ENCODE measurements around the gene LIN28A.

LIN28A gene

GRCh38 chr1:26363549-26364448, 46.8 kb upstream of the LIN28A start (continued):
- TF ChIP-seq ZIC2 (tag by site-specific recombination; IDR thresholded peaks at IDR 0.05) (peak; percentile 74), EGR2 (tag by site-specific recombination; IDR thresholded peaks at IDR 0.05; ENCODE audit: low read depth) (peak; percentile 86), ZNF654 (tag by site-specific recombination; IDR thresholded peaks at IDR 0.05; ENCODE audit: low read depth) (peak; percentile 61)

- Histone ChIP-seq H3K4me3 (ENCODE audit: low read depth, low read length) (no peak overlapping the region), H3K4me1 (ENCODE audit: control insufficient read depth, insufficient read depth, low read length) (no peaks in the 10 kb centered on the region), H3K9me3 (ENCODE audit: control insufficient read depth, insufficient read depth, low read depth, low read length) (no peaks in the 10 kb centered on the region), H3K27ac (ENCODE audit: extremely low read depth, low read depth, low read length) (no peak overlapping the region), H3K36me3 (ENCODE audit: control insufficient read depth in 2 of 2, insufficient read depth in 1 of 2, low read length in 2 of 2) (no peaks in the 10 kb centered on the region)
- ChIA-PET CTCF (interaction anchor here (0.5 to 3.8 kb wide), 25 partner anchors 11 to 331 kb away, joined by 3 to 81 read pairs (median 4); partner anchors contain the start of genes CEP85, CRYBG2 and SH3BGRL3), POLR2A (no interaction called here)
- TF ChIP-seq ZNF335 (tag by site-specific recombination; conservative IDR thresholded peaks at IDR 0.05) (no peak), WT1 (tag by site-specific recombination; IDR thresholded peaks at IDR 0.05) (no peak), SCRT2 (tag by site-specific recombination; IDR thresholded peaks at IDR 0.05) (no peak), ZNF146 (tag by site-specific recombination; IDR thresholded peaks at IDR 0.05) (no peak), TSHZ1 (tag by site-specific recombination; IDR thresholded peaks at IDR 0.05; ENCODE audit: borderline replicate concordance) (no peak), GLIS1 (tag by site-specific recombination; IDR thresholded peaks at IDR 0.05) (no peak), TCF7L2 (IDR thresholded peaks at IDR 0.05; ENCODE audit: borderline replicate concordance, low read depth, low read length) (no peak), ZNF341 (tag by site-specific recombination; IDR thresholded peaks at IDR 0.05; ENCODE audit: low read depth) (no peak), ZNF426 (tag by site-specific recombination; IDR thresholded peaks at IDR 0.05) (no peak), ZNF24 (tag by site-specific recombination; IDR thresholded peaks at IDR 0.05) (no peak), YY1 (tag by site-specific recombination; IDR thresholded peaks at IDR 0.05) (no peak), ZNF768 (tag by site-specific recombination; IDR thresholded peaks at IDR 0.05) (no peak), ZNF792 (tag by site-specific recombination; IDR thresholded peaks at IDR 0.05) (no peak), TRIM28 (IDR thresholded peaks at IDR 0.05; ENCODE audit: borderline replicate concordance, low read length) (no peak), ZNF670 (tag by site-specific recombination; IDR thresholded peaks at IDR 0.05; ENCODE audit: low read depth) (no peak)
Measured at GRCh38 chr1:26364956-26365355, 45.7 kb upstream of the LIN28A start.

GRCh38 chr1:26367441-26367840, 43.2 kb upstream of the LIN28A start:
- Histone ChIP-seq H3K9me3 (ENCODE audit: control insufficient read depth, insufficient read depth, low read depth, low read length) (no peaks in the 10 kb centered on the region), H3K36me3 (ENCODE audit: control insufficient read depth in 2 of 2, insufficient read depth in 1 of 2, low read length in 2 of 2) (no peaks in the 10 kb centered on the region), H3K4me1 (ENCODE audit: control insufficient read depth, insufficient read depth, low read length) (no peaks in the 10 kb centered on the region), H3K27ac (ENCODE audit: extremely low read depth, low read depth, low read length) (no peak overlapping the region), H3K4me3 (ENCODE audit: low read depth, low read length) (no peak overlapping the region)
- ChIA-PET POLR2A (no interaction called here), CTCF (interaction anchor here (1.0 to 1.1 kb wide), 2 partner anchors 82 to 90 kb away, joined by 3 to 7 read pairs; no protein-coding TSS in a partner anchor)
- TF ChIP-seq ZNF518A (tag by site-specific recombination; conservative IDR thresholded peaks at IDR 0.05; ENCODE audit: low read depth) (no peak), MYNN (tag by site-specific recombination; IDR thresholded peaks at IDR 0.05; ENCODE audit: borderline replicate concordance) (no peak), ZNF561 (tag by site-specific recombination; IDR thresholded peaks at IDR 0.05; ENCODE audit: borderline replicate concordance) (no peak), GLIS2 (tag by site-specific recombination; IDR thresholded peaks at IDR 0.05) (no peak), ZBTB49 (tag by site-specific recombination; IDR thresholded peaks at IDR 0.05; ENCODE audit: low read depth) (no peak), ZNF146 (tag by site-specific recombination; IDR thresholded peaks at IDR 0.05) (no peak)

Data from HEK293 (cell line).